ENCODE measurements around the gene RAB1B. TPM values are rescaled to one million over a fixed set of nuclear protein-coding genes. Genes with fewer than 3 reads are reported as not detected.
A peak's percentile ranks its signal among the peaks of the same experiment; 100 is the strongest.

The RAB1B gene
- total and polyA plus RNA-seq, 2 donors from 2014 or later = 153 to 197 TPM

- TF ChIP-seq CTCF (IDR thresholded peaks at IDR 0.05; ENCODE audit: borderline replicate concordance, extremely low read depth, insufficient read depth) = no peak
- intact Hi-C loops (cut with DNase I) = loop anchor here (10.0 kb wide), 1 partner anchor 53 kb away; no protein-coding TSS in a partner anchor
- H3K9ac ChIP-seq (ENCODE audit: low read length in 3 of 3) = no peak within 1 kb of the TSS
- no peaks in the 10 kb centered on the region for H3K27me3 ChIP-seq (ENCODE audit: control insufficient read depth, insufficient read depth, low read length)
- no peak for FAIRE-seq
- H3K27ac ChIP-seq (ENCODE audit: low read depth in 2 of 2, low read length in 2 of 2) = no peak within 1 kb of the TSS
- peak in 3 of 5 donors; percentile 37 to 76 (median 64) for DNase-seq
- no peak within 1 kb of the TSS for H3K4me3 ChIP-seq (ENCODE audit: low read length in 3 of 3)
- peaks cover 11 to 21% (median 16%) of the 10 kb centered on the region in 3 donors for H3K36me3 ChIP-seq (ENCODE audit: control insufficient read depth in 2 of 3, insufficient read depth in 3 of 3, low read length in 3 of 3)
- H3K9me3 ChIP-seq (ENCODE audit: control insufficient read depth in 2 of 3, insufficient read depth in 1 of 3, low read length in 3 of 3) = no peaks in the 10 kb centered on the region
- peaks cover 0 to 4% (median 0%) of the 10 kb centered on the region in 3 donors for H3K4me1 ChIP-seq (ENCODE audit: control insufficient read depth in 2 of 3, insufficient read depth in 2 of 3, low read depth in 1 of 3, low read length in 3 of 3)
Measured at GRCh38 chr11:66277471-66278362, 9.3 kb downstream of the RAB1B start, which contains the start of gene CNIH2. Gene CNIH2 (plus strand): TSS chr11:66278175. CDS start chr11:66278457, 282 bp downstream.

GRCh38 chr11:66278363-66279091, 10.1 kb downstream of the RAB1B start:
- TF ChIP-seq CTCF (IDR thresholded peaks at IDR 0.05; ENCODE audit: borderline replicate concordance, extremely low read depth, insufficient read depth) = no peak
- no peaks in the 10 kb centered on the region for H3K9me3 ChIP-seq (ENCODE audit: control insufficient read depth in 2 of 3, insufficient read depth in 1 of 3, low read length in 3 of 3)
- no peak for FAIRE-seq
- no peak overlapping the region for H3K4me3 ChIP-seq (ENCODE audit: low read length in 3 of 3)
- H3K36me3 ChIP-seq (ENCODE audit: control insufficient read depth in 2 of 3, insufficient read depth in 3 of 3, low read length in 3 of 3) = peaks cover 6 to 13% (median 8%) of the 10 kb centered on the region in 3 donors
- no peak overlapping the region for H3K9ac ChIP-seq (ENCODE audit: low read length in 3 of 3)
- intact Hi-C loops (cut with DNase I) = loop anchor here (10.0 kb wide), 1 partner anchor 54 kb away; no protein-coding TSS in a partner anchor
- peak in 1 of 5 donors; percentile 81 for DNase-seq
- no peaks in the 10 kb centered on the region for H3K27me3 ChIP-seq (ENCODE audit: control insufficient read depth, insufficient read depth, low read length)
- H3K4me1 ChIP-seq (ENCODE audit: control insufficient read depth in 2 of 3, insufficient read depth in 2 of 3, low read depth in 1 of 3, low read length in 3 of 3) = peaks cover 0 to 5% (median 0%) of the 10 kb centered on the region in 3 donors
- no peak overlapping the region for H3K27ac ChIP-seq (ENCODE audit: low read depth in 2 of 2, low read length in 2 of 2)

DNA sequence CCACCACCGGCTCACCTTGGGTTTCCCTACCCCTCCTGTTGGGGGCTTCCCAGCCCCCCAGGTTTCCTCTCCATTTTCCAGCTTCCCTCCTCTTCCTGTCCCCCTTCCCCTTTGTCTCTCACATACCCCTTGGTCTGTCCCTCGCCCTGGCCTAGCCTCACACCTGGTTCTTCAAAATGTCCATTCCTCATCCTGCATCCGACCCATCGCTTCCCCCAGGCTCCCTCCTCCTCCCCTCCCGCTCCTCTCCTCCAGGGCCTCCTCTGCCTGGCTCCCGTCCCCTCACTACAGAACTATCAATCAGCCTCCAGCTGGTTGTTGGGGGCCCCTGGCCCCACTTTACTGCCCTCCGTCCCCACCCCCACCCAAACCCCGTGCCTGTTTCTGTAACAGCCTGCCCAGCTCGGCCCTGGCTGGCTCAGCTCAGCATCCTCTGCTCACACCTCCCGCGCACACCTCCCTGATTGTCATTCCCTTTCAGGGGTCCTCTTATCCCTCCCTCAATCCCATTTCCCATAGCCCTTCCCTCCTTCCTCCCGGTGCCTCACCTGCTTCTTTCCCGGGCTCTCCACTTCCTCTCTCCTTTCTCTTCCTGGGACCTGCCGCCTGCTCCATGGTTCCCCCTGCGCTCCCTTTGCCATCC, 10.8 kb downstream of the RAB1B start:
- no peak overlapping the region for H3K9ac ChIP-seq (ENCODE audit: low read length in 3 of 3)
- intact Hi-C loops (cut with DNase I) = loop anchor here (10.0 kb wide), 1 partner anchor 54 kb away; no protein-coding TSS in a partner anchor

More for the DNA sequence above, 10.8 kb downstream of the RAB1B start:
- Histone ChIP-seq H3K4me3 (ENCODE audit: low read length in 3 of 3) (no peak overlapping the region), H3K9me3 (ENCODE audit: control insufficient read depth in 2 of 3, insufficient read depth in 1 of 3, low read length in 3 of 3) (no peaks in the 10 kb centered on the region), H3K4me1 (ENCODE audit: control insufficient read depth in 2 of 3, insufficient read depth in 2 of 3, low read depth in 1 of 3, low read length in 3 of 3) (peaks cover 0 to 5% (median 0%) of the 10 kb centered on the region in 3 donors), H3K36me3 (ENCODE audit: control insufficient read depth in 2 of 3, insufficient read depth in 3 of 3, low read length in 3 of 3) (peaks cover 1 to 7% (median 3%) of the 10 kb centered on the region in 3 donors), H3K27me3 (ENCODE audit: control insufficient read depth, insufficient read depth, low read length) (no peaks in the 10 kb centered on the region), H3K27ac (ENCODE audit: low read depth in 2 of 2, low read length in 2 of 2) (no peak overlapping the region)
- FAIRE-seq = no peak
- no peak for DNase-seq
- no peak for TF ChIP-seq CTCF (IDR thresholded peaks at IDR 0.05; ENCODE audit: borderline replicate concordance, extremely low read depth, insufficient read depth)

Data from kidney (tissue), 14 donors.